HG03108 (cell line): Measurements from ENCODE around the gene SH3PXD2A.
"Not testable (repeated sequence)": the region's sequence is repeated elsewhere in the genome, so short reads cannot be mapped to it uniquely, and the experiment has no call there.

Experiments used
- ATAC-seq: cut with Tn5 transposase; IDR thresholded peaks from one replicate; pipeline ENCODE4 v1.9.1; 2021; ENCODE audit warnings: moderate library complexity; ENCODE audit not compliant: unreplicated experiment

The SH3PXD2A gene

GRCh38 chr10:103793429-103793828, 61.9 kb downstream of the SH3PXD2A start:
- no peak for ATAC-seq

GRCh38 chr10:103792547-103792946, 62.8 kb downstream of the SH3PXD2A start:
- no peak for ATAC-seq

- ATAC-seq: no peak
Measured at GRCh38 chr10:103791858-103792257, 63.5 kb downstream of the SH3PXD2A start.

GRCh38 chr10:103791291-103791690, 64.1 kb downstream of the SH3PXD2A start:
- no peak for ATAC-seq

- ATAC-seq: no peak
Measured at GRCh38 chr10:103790580-103790979, 64.8 kb downstream of the SH3PXD2A start.

GRCh38 chr10:103789771-103790201, 65.6 kb downstream of the SH3PXD2A start:
- no peak for ATAC-seq

- no peak for ATAC-seq
Measured at GRCh38 chr10:103789161-103789560, 66.2 kb downstream of the SH3PXD2A start.

- ATAC-seq: no peak
Measured at GRCh38 chr10:103787331-103787730, 68.0 kb downstream of the SH3PXD2A start.

GRCh38 chr10:103786020-103786419, 69.4 kb downstream of the SH3PXD2A start:
- no peak for ATAC-seq

- no peak for ATAC-seq
Measured at GRCh38 chr10:103784723-103785418, 70.5 kb downstream of the SH3PXD2A start.

GRCh38 chr10:103784089-103784488, 71.3 kb downstream of the SH3PXD2A start:
- ATAC-seq: no peak

GRCh38 chr10:103783681-103784080, 71.7 kb downstream of the SH3PXD2A start:
- no peak for ATAC-seq

GRCh38 chr10:103781329-103782061, 73.9 kb downstream of the SH3PXD2A start:
- no peak for ATAC-seq

GRCh38 chr10:103780242-103781149, 74.9 kb downstream of the SH3PXD2A start:
- ATAC-seq: no peak

GRCh38 chr10:103778358-103779139, 76.8 kb downstream of the SH3PXD2A start:
- ATAC-seq: no peak

GRCh38 chr10:103776878-103777591, 78.3 kb downstream of the SH3PXD2A start:
- no peak for ATAC-seq

- no peak for ATAC-seq
Measured at GRCh38 chr10:103775776-103776175, 79.6 kb downstream of the SH3PXD2A start.

GRCh38 chr10:103772846-103773245, 82.5 kb downstream of the SH3PXD2A start:
- ATAC-seq: not testable (repeated sequence)

GRCh38 chr10:103772096-103772845, 83.1 kb downstream of the SH3PXD2A start:
- ATAC-seq: peak; percentile 72
